Vagina (tissue), 2 donors: ENCODE measurements around the gene DUSP23.

Experiments
- POLR2A ChIP-seq, 2 donors: fragments of 450-650 bp; IDR thresholded peaks; one replicate each; pipeline ENCODE4 v1.6.1; 2017; ENCODE audit warnings: antibody characterized with exemption in 2 of 2, mild to moderate bottlenecking in 2 of 2, moderate library complexity in 2 of 2
- POLR2AphosphoS5 ChIP-seq, 2 donors: sonication (generic); formaldehyde crosslinking; IDR thresholded peaks; one replicate each; pipeline ENCODE4 v1.9.0; 2017; ENCODE audit warnings: antibody characterized with exemption in 2 of 2, mild to moderate bottlenecking in 2 of 2, low read depth in 1 of 2; ENCODE audit not compliant: insufficient read depth in 1 of 2
- TF ChIP-seq, protein P1 (sequence below), 3 experiments: fragments of 450-650 bp in 2 of 3; fragments of 200-600 bp in 1 of 3; sonication (generic) in 1 of 3; IDR thresholded peaks; one replicate each; pipeline ENCODE4 v1.5.1; 2017 to 2019; ENCODE audit warnings: antibody characterized with exemption in 3 of 3, mild to moderate bottlenecking in 2 of 3, moderate library complexity in 2 of 3

DNA sequence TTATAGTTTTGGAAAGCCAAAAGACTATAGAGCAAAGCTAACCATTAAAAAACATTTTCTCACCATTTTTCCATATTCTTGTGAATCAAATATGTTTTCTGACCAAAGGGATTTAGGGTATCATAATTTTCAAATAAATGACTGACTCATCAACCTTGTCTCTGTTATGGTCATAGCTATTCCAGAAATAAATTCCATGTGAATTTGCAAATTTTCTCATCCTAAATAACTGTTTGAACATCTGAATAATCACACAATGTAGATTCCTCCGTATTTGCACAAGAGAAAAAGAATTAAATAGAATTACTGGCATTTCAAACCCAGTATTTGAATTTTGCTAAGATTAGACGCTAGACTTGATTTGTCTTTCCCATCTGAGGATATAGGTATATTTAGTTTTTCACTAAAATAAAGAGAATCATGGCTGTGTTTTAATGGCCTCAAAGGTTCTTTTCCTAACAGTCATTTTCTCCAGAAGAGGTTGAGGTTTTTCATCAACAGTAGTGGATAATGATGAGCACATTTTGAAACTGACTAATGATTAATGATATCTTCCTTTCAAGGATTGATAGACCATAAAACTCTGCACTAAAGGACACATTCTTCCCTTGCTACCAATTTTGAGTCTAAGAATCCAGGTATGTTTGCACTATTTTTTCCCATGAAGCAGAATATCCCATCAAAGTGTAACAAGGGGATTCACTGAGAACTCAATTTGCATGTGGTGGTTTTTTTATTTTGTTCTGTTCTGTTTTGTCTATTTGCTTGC is 9.5 kb upstream of the DUSP23 start:
- TF ChIP-seq POLR2A (IDR thresholded peaks at IDR 0.05) (no peak), POLR2AphosphoS5 (IDR thresholded peaks at IDR 0.05; ENCODE audit: insufficient read depth in 1 of 2, low read depth in 1 of 2) (no peak)
- TF ChIP-seq, protein P1, sequence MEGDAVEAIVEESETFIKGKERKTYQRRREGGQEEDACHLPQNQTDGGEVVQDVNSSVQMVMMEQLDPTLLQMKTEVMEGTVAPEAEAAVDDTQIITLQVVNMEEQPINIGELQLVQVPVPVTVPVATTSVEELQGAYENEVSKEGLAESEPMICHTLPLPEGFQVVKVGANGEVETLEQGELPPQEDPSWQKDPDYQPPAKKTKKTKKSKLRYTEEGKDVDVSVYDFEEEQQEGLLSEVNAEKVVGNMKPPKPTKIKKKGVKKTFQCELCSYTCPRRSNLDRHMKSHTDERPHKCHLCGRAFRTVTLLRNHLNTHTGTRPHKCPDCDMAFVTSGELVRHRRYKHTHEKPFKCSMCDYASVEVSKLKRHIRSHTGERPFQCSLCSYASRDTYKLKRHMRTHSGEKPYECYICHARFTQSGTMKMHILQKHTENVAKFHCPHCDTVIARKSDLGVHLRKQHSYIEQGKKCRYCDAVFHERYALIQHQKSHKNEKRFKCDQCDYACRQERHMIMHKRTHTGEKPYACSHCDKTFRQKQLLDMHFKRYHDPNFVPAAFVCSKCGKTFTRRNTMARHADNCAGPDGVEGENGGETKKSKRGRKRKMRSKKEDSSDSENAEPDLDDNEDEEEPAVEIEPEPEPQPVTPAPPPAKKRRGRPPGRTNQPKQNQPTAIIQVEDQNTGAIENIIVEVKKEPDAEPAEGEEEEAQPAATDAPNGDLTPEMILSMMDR (IDR thresholded peaks at IDR 0.05): no peak
